OCI-LY3 (cell line): ENCODE measurements around the gene PDE8A.

ENCODE experiments used
- CTCF ChIP-seq: fragments of 200-600, 300-600 bp; sonication (generic); IDR thresholded peaks from 2 replicates; pipeline ENCODE4 v1.5.1; 2014; ENCODE audit warnings: antibody characterized with exemption, low read length, low read depth
- EZH2phosphoT487 ChIP-seq: fragments of 200-600 bp; shearing (Covaris generic); IDR thresholded peaks from 2 replicates; pipeline ENCODE4 v1.6.1; 2018; ENCODE audit warnings: antibody characterized with exemption, mixed run types, low read depth

- no peak for TF ChIP-seq CTCF
- no peak for TF ChIP-seq EZH2phosphoT487
Measured at GRCh38 chr15:84988909-84989644, 7.4 kb downstream of the PDE8A start.
